Measurements from ENCODE around the gene FMNL2.
"Not testable (repeated sequence)": the region's sequence is repeated elsewhere in the genome, so short reads cannot be mapped to it uniquely, and the experiment has no call there.

The FMNL2 gene

GRCh38 chr2:152375174-152375573 is 40.2 kb downstream of the FMNL2 start:
- DNase-seq (ENCODE audit: low spot score), result no peak

GRCh38 chr2:152376385-152376784 is 41.4 kb downstream of the FMNL2 start:
- DNase-seq (ENCODE audit: low spot score), result no peak

GRCh38 chr2:152376968-152377367 is 42.0 kb downstream of the FMNL2 start:
- no peak for DNase-seq (ENCODE audit: low spot score)

- DNase-seq (ENCODE audit: low spot score), result no peak
These were observed 44.1 kb downstream of the FMNL2 start for GRCh38 chr2:152379089-152379488.

GRCh38 chr2:152380261-152381055 is 45.5 kb downstream of the FMNL2 start:
- no peak for DNase-seq (ENCODE audit: low spot score)

GRCh38 chr2:152383702-152384101 is 48.7 kb downstream of the FMNL2 start:
- no peak for DNase-seq (ENCODE audit: low spot score)

- no peak for DNase-seq (ENCODE audit: low spot score)
These were observed 50.0 kb downstream of the FMNL2 start for GRCh38 chr2:152384992-152385391.

GRCh38 chr2:152385650-152386049 is 50.7 kb downstream of the FMNL2 start:
- DNase-seq (ENCODE audit: low spot score), result no peak

- DNase-seq (ENCODE audit: low spot score), result no peak
These were observed 51.3 kb downstream of the FMNL2 start for GRCh38 chr2:152386266-152386665.

- no peak for DNase-seq (ENCODE audit: low spot score)
These were observed 52.1 kb downstream of the FMNL2 start for GRCh38 chr2:152387041-152387440.

- not testable (repeated sequence) for DNase-seq (ENCODE audit: low spot score)
These were observed 53.3 kb downstream of the FMNL2 start for GRCh38 chr2:152388269-152388668.

- no peak for DNase-seq (ENCODE audit: low spot score)
These were observed 54.5 kb downstream of the FMNL2 start for GRCh38 chr2:152389483-152389882.

- DNase-seq (ENCODE audit: low spot score), result no peak
These were observed 55.9 kb downstream of the FMNL2 start for GRCh38 chr2:152390837-152391236.

- no peak for DNase-seq (ENCODE audit: low spot score)
These were observed 56.3 kb downstream of the FMNL2 start for GRCh38 chr2:152391318-152391717.

- DNase-seq (ENCODE audit: low spot score), result no peak
These were observed 58.4 kb downstream of the FMNL2 start for GRCh38 chr2:152393377-152393776.

GRCh38 chr2:152394326-152394725 is 59.4 kb downstream of the FMNL2 start:
- DNase-seq (ENCODE audit: low spot score), result no peak

- DNase-seq (ENCODE audit: low spot score), result no peak
These were observed 60.1 kb downstream of the FMNL2 start for GRCh38 chr2:152395103-152395502.

GRCh38 chr2:152395572-152395971 is 60.6 kb downstream of the FMNL2 start:
- DNase-seq (ENCODE audit: low spot score), result no peak

GRCh38 chr2:152396051-152396511 is 61.1 kb downstream of the FMNL2 start:
- no peak for DNase-seq (ENCODE audit: low spot score)

GRCh38 chr2:152396763-152397162 is 61.8 kb downstream of the FMNL2 start:
- DNase-seq (ENCODE audit: low spot score), result no peak

- DNase-seq (ENCODE audit: low spot score), result no peak
These were observed 64.0 kb downstream of the FMNL2 start for GRCh38 chr2:152399003-152399402.

GRCh38 chr2:152400607-152401214 is 65.7 kb downstream of the FMNL2 start:
- DNase-seq (ENCODE audit: low spot score), result no peak

Data from SK-N-DZ (cell line).